Measurements from ENCODE around the gene ZFYVE26. TPM values are rescaled to one million over a fixed set of nuclear protein-coding genes. Genes with fewer than 3 reads are reported as not detected.

Gene ZFYVE26
- total RNA-seq, 1 donor from 2014 or later = 12.6 TPM

- ATAC-seq = no peak
Measured at GRCh38 chr14:67815573-67816225, 691 bp downstream of the ZFYVE26 start.

DNA sequence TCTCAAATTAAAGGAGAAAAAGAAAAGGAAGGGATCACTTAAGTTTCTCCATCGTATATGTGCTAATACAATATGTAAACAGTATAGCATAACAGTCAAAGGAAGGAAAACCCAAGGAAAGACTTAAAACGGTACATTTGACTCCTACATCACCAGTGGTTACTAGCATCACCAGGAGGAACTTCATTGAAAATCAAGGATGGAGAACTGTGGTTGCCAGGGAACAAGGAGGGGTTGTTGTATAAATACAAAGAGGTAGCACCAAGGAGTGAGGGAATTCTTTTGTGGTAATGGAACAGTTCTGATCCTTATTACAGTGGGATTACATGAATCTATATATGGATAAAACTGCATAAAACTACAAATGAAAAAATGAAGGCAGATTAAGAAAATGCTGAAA, 1.6 kb downstream of the ZFYVE26 start:
- no peak for ATAC-seq

GRCh38 chr14:67806246-67806645, 10.1 kb downstream of the ZFYVE26 start:
- ATAC-seq = no peak

GRCh38 chr14:67800743-67801142, 15.6 kb downstream of the ZFYVE26 start:
- ATAC-seq = no peak

- no peak for ATAC-seq
Measured at GRCh38 chr14:67798731-67799130, 17.7 kb downstream of the ZFYVE26 start.

- ATAC-seq = no peak
Measured at GRCh38 chr14:67787673-67788072, 28.7 kb downstream of the ZFYVE26 start.

- ATAC-seq = no peak
Measured at GRCh38 chr14:67785270-67786109, 30.9 kb downstream of the ZFYVE26 start.

DNA sequence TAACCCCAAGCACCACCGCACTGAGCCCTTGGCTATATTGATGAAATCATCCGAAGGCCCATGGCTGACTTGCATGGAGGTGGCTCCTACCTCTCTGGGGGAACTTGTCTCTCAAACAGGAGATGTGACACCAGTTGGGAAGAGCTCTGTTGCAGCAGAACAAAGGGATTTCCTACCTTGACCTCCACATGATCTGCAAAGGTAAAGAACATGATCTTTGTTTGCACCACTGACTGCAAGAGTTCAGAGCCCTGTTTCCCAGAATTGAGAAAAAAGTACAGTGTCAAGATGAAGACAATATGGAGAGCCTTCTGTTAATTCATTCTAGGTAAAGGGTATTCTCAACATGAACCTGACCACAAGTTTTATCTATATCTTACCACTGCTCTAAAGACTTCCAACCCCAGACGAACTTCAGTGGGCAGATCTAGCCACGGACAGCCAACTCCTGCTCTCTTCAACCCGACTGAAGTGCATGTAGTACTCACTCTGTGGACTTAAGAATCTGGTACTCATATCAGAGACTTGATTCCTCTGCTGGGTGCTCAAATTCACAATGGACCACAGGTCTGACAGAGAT, 32.1 kb downstream of the ZFYVE26 start:
- no peak for ATAC-seq

GRCh38 chr14:67782090-67782489, 34.3 kb downstream of the ZFYVE26 start:
- ATAC-seq = no peak

GRCh38 chr14:67778792-67779191, 37.6 kb downstream of the ZFYVE26 start:
- ATAC-seq = no peak

- peak; percentile 41 for ATAC-seq
Measured at GRCh38 chr14:67776653-67777322, 39.6 kb downstream of the ZFYVE26 start.

DNA sequence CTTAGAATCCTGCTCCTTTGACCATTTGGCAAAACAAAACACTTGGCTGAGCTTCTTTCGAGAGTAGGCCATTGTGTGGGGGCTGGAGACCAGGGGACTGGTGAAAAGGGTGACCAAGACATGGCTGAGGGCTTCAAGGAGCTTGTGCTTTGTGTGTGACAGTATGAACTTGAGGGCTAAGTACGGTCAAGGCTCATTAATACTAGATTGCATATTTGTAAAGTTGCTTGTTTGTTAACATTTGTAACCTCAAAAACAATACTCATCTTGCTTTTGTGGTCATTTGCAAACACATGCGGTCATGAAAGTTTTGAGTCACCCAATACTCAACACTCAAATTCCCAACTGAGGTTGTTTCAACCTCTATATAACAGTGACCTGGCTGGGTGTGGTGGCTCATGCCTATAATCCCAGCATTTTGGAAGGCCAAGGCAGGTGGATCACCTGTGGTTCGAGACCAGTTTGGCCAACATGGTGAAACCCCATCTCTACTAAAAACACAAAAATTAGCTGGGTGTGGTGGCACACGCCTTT, 42.5 kb downstream of the ZFYVE26 start:
- ATAC-seq = peak; percentile 76

DNA sequence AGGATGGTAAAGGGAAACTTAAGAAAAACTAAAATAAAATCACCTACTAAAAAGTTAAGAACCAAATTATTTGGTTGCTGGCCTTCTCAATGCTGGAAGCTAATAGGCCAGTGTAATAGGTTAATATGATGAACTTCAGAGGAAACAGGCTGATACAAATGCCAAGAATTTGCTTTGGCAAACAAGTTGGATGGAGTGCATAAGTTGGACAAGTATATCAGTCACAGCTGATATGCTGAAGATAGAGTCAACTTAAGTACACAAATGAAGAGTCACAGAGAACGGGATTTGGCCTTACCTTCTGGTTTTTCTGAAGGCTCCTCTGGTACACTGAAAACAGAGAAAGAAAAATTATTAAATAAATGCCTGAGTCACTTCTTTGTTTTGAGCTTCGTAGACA, 48.2 kb downstream of the ZFYVE26 start:
- ATAC-seq = no peak

- no peak for ATAC-seq
Measured at GRCh38 chr14:67766035-67766680, 50.2 kb downstream of the ZFYVE26 start.

DNA sequence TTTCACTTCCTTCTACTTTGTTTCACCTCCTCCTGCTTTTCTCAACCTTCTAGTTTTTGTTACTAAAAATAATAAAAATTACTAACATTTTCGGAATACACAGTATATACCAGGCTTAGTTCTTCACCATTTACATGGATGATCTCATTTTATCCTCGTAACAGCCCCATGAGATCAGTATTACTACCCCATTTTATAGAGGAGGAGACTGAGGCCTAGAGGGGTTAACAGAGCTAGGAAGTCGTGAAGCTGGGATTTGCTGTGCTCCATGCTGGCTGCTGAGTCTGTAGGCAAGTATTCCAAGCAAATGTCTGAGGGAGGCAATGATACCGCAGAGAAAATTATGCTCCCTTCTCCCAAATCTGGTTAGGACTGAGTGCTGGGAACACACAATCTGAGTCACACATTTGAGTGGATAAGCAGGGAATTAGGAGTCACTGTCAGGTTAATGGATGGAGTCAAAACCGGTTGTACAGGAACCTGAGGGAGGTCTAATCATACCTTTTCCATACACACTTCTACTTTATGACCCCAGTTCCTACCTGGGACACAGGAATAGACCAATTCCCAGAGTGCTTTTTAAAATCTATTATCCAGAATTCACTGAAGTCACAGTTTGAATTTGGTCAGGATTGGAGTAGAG, 51.1 kb downstream of the ZFYVE26 start:
- ATAC-seq = peak; percentile 78

- peak; percentile 27 for ATAC-seq
Measured at GRCh38 chr14:67764496-67764895, 51.9 kb downstream of the ZFYVE26 start.

DNA sequence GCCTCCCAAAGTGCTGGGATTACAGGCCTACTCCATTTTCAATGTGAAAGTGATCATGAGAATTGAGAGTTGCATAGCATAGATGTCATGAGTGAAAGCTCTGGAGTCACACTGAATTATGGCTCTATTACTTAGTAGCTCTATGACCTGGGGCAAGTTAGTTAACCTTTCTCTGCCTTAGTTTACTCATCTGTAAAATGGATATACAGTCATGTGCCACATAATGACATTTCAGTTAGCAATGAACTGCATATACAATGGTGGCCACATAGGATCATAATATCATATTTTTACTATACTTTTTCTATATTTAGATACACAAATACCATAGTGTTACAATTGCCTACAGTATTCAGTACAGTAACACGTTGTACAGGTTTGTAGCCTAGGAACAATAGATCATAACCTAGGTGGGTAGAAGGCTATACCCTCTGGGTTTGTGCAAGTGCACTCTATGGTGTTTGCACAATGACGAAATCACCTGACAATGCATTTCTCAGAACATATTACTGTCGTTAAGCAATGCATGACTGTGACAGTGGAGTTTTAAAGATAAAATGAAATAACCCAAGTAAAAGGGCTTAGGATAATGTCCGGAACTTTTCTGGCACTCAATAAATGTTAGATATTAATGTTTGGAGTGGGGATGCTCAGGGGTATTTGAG, 53.1 kb downstream of the ZFYVE26 start:
- ATAC-seq = peak; percentile 90

DNA sequence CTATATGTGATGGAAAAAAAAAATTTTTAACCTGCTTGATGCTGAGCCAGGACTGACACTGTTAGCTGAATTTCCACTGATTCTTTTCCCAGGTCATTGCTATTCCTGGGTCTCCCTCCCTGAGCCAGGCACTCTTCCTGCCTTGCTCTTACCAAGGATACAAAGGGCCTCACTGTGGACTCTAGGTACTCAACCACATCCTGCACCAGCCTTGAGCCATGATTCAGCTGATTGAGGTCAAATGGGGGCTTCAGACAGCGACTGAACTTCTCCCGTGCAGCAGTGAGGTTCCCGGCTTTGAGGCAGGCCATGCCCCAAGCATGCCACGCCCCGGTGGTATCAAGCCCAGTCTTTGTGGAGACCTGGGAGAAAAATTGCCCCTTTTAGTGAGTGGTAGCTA, 54.3 kb downstream of the ZFYVE26 start:
- no peak for ATAC-seq

GRCh38 chr14:67759916-67760315, 56.5 kb downstream of the ZFYVE26 start:
- ATAC-seq = no peak

DNA sequence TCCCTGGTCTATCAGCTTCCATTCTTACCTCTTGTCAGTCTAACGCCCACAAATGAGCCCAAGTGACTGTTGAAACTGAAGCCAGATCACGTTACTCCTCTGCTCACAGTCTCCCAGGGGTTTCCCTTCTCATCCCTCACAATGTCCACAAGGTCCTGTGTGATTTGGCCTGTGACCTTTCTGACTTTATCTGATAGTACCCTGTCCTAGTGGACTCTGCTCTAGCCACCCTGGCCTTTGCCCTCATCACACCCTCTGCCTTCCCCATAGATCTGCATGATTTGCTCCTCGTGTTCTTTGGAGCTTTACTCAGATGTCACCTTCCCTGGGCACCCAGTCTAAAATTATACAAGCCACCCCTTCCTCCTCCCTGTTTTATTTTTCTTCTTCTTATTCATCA, 59.2 kb downstream of the ZFYVE26 start:
- no peak for ATAC-seq

DNA sequence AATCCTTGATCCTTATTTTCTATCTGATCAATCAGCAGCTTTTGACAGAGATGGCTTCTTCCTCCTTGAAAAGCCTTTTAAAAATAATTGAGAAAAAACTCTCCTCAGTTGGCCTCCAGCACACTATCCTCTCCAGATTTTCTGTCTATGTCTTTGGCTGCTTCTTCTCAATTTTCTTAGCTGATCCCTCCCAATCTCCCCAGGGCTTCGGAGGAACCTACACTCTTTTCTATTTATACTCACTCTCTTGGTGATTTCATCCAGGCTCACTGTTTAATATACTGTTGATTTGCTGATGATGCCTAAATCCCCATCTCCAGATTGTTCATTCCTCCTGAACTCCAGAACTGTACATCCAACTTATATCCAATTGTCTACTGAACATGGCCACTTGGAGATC, 59.9 kb downstream of the ZFYVE26 start:
- ATAC-seq = no peak
